HG02763 (cell line): ENCODE data around the gene SLC52A1.
"Not testable (repeated sequence)": the region's sequence is repeated elsewhere in the genome, so short reads cannot be mapped to it uniquely, and the experiment has no call there.

Source experiments
- ATAC-seq: cut with Tn5 transposase; IDR thresholded peaks from one replicate; pipeline ENCODE4 v1.9.1; 2021; ENCODE audit warnings: mild to moderate bottlenecking, moderate library complexity; ENCODE audit not compliant: unreplicated experiment

The SLC52A1 gene

GRCh38 chr17:5035315-5035714 lies at the start of gene SLC52A1:
Gene SLC52A1 (minus strand): TSS chr17:5035426. CDS start chr17:5034606, 820 bp downstream.
- ATAC-seq = no peak

DNA sequence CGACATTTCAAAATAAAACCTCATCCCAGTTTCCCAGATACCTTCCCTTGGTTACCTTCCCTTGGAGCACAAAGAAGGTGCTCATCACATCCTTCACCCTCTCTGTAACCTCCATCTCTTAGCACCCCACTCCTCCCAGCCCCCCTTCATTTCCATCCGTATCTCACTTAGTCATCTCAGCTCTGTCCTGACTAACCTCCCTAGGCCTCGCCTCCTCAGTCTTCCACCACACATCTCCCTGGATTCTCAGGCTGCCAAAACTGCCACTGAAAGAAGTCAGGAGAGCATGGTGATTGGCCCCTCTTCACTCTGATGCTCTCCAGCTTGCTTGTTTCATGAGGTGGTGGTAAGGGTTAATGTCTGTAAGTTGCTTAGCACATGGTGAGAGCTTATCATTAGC lies 45.4 kb upstream of the SLC52A1 start:
- no peak for ATAC-seq

DNA sequence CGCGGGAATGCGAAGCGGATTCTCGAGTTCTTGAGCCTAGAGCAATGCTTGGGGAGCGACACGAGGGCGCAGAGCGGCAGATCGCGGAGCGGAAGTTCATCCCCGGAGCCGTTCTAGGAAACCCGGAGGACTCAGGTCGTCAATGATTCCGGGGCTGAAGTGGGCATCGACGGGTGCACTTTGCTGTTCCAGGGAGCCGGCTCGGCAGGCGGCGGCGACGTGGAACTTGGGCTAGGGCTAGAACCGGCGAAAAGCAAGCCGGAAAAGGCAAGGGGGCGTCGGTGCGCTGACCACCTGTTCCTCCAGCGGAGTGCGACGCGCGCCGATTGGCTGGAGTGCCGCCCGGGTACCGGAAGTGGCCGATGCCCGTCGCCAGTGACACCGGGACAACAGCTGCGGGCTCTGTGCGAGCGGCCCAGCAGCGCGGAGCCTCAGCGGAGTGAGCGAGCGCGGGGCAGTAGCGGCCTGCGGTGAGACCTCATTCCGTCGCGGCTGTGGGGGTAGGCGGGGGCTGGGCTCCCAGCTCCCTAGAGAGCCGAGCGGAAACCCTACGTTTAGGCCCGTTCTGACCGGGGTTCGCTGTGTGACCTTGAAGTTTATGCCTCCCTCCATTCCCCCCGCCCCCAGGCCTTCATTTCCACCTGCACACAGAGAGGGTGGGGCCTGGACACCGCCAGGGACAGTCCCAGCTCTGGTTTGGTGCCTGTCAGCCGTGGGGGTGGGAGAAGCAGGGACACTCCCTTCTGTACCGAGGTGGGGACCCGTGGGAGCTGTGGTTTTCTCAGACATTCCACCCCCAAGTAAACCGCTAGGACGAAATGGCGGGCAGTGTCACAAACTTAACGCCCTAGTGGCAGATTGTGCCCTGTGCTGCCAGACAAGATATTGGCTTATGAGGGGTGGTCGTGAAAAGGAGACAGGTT lies 43.1 kb upstream of the SLC52A1 start, which contains the start of gene ZFP3:
ZFP3 (plus strand) TSS at position 362 of the 923 bp plus-strand sequence. CDS start 13,038 bp downstream, outside the sequence.
- peak; percentile 82 for ATAC-seq

DNA sequence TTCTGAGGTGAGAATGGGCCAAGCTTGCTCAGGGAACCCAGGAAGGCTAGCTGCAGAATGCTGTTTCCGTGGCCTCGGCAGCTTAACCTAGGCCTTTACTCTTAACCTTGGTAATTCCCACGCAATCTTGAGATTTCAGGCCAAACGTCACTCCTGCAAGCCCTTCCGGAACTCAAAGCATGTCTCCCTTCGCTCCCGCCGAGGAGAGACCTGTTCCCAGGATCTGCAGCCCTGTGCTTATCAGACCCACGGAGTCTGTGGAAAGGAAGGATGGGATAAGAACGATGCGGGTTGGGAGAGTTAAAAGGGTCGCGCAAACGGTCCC lies 42.5 kb upstream of the SLC52A1 start:
- no peak for ATAC-seq

- not testable (repeated sequence) for ATAC-seq
These were observed 42.0 kb upstream of the SLC52A1 start for GRCh38 chr17:5077275-5077674.

- not testable (repeated sequence) for ATAC-seq
These were observed 40.2 kb upstream of the SLC52A1 start for GRCh38 chr17:5075472-5075871.

DNA sequence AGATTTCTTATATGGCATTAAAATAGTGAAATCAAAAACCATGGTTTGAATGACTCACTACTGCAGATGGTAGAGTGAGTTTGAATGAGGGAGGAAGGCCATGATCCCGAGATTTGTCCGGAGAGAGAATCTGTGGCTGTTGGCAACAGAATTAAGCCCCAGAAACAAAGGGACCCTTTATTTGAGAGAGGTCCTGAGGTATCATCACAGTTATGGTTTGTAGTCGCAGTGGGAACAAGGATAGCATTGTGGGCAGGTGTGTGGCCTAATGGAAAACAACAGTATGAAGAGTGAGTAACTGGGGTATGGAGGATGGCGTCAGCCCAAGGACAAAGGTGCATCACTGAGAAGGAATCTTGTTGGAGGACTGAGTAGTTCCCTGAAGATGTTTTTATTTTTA lies 34.5 kb upstream of the SLC52A1 start:
- no peak for ATAC-seq

DNA sequence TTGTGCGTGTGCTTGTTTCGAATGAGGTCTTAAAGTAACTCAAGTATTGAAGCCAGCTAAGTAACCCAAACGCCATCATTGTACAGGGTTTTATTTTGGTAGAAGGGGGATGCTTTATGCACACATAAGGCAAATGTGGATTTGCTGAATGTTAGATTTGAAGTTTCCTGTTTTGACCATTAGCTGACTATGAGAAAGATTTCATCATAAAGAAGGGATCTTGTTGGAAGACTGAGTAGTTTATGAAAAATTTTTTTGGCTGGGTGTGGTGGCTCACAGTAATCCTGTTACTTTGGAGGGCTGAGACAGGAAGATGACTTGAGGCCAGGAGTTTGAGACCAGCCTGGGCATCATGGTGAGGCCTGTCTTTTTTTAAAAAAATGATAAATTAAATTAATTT lies 33.0 kb upstream of the SLC52A1 start:
- no peak for ATAC-seq

GRCh38 chr17:5065227-5065744 lies 30.1 kb upstream of the SLC52A1 start:
- ATAC-seq = no peak

- no peak for ATAC-seq
These were observed 20.3 kb upstream of the SLC52A1 start for GRCh38 chr17:5055543-5055942.

GRCh38 chr17:5050278-5050677 lies 15.1 kb upstream of the SLC52A1 start:
- no peak for ATAC-seq

- ATAC-seq = no peak
These were observed 14.2 kb upstream of the SLC52A1 start for GRCh38 chr17:5049314-5049841.

GRCh38 chr17:5047446-5047845 lies 12.2 kb upstream of the SLC52A1 start:
- ATAC-seq = no peak

- no peak for ATAC-seq
These were observed 10.3 kb upstream of the SLC52A1 start for GRCh38 chr17:5045496-5045895.

DNA sequence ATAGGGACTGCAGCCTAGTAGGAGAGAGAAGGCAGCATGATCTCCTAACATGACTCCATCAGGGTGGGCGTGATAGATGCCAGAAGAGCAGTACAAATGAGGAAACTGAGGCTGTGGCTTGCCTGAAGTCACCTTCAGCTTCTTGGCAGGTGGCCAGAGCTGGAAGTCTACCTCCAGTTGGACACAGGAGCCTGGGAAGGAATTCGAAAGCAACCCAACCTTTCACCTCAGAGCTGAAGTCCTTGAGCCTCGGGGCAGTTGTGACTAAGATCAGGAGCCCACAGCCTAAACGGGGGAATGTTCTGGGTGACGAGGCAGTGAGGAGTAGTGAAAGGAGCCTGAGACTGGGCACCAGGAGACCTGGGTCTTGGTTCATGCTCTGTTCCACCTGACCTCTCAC lies 9.4 kb upstream of the SLC52A1 start:
- ATAC-seq = no peak

GRCh38 chr17:5043524-5043923 lies 8.3 kb upstream of the SLC52A1 start:
- ATAC-seq = no peak

DNA sequence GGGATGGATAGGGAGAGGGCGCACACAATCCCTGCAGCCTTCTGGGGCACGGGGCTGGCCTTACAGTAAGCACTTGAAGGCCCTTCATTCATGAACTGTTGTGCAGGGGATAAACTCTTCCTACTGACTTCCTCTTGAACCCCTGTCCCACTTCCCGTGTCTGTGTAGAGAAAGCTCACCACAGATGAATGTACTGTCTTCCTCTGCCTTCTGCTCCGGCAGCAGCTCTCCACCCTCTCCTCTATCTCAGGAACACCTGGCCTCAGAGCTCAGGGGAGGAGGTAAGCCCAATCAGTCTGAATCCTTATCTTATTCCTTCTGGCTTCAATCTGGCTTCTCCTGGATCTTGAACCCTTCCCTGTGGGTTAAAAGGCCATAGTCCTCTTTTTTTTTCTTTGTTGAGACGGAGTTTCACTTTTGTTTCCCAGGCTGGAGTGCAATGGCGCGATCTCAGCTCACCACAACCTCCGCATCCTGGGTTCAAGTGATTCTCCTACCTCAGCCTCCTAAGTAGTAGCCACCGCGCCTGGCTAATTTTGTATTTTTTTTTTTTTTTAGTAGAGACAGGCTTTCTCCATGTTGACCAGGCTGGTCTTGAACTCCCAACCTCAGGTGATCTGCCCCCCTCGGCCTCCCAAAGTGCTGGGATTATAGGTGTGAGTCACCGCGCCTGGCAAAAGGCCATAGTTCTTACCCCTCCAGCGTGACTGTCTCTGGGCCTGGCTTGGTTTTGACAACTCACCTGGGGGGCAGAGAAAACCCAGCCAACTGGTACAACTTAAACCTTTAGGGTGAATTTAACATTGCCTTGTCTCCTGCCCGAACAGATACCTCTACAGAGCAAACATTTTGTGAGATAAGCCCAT lies 7.2 kb upstream of the SLC52A1 start:
- no peak for ATAC-seq

GRCh38 chr17:5034651-5035050 lies 575 bp downstream of the SLC52A1 start:
- ATAC-seq = no peak

DNA sequence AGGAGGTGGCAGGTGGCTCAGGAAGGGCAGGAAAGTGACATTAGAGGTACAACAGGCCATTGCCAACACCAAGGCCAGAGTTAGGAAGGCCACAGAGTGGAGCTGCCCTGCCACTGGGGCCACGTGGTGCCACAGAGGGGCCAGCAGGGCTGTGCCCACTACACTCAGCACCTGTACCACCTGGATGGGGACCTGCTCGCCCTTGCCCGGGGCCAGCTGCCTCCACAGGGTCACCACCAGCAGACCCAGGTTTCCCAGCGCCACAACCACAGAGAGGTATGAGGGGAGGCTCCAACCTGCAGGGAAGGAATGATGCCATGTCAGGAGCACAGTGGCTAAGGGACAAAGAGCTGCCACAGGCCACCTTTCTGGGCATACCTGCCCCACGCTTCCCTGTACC lies 1.2 kb downstream of the SLC52A1 start:
- no peak for ATAC-seq

- no peak for ATAC-seq
These were observed 1.7 kb downstream of the SLC52A1 start for GRCh38 chr17:5033352-5034015.

DNA sequence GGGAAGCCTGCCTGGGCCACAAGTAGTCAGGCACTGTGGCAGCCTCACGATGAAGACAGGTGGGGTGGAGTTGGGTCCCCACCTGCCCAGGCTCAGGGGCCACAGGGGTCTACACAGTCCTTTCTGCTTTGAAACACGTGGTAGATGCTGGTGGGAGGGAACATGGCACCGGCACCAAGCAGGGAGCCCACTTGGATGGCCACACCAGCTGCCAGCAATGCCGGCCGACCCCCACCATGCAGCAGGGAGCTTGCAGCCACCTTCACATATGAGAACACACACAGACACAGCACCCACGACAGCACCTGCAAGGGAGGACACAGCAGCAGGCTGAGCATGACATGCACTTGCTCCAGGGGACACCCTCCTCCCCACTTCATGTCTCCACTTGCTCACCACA lies 2.4 kb downstream of the SLC52A1 start:
- ATAC-seq = no peak
